PFSK-1 (cell line): ENCODE results near the gene PIK3R5.

Experiments used
- FOXP2 ChIP-seq: optimal IDR thresholded peaks from 2 replicates; pipeline ENCODE3; 2011; ENCODE audit warnings: borderline replicate concordance, control low read depth, inconsistent platforms; ENCODE audit not compliant: insufficient read depth; ENCODE audit errors: extremely low read length, extremely low read depth
- POLR2AphosphoS5 ChIP-seq: IDR thresholded peaks from 2 replicates; pipeline ENCODE4 v1.6.1; 2012; ENCODE audit warnings: low read depth, mild to moderate bottlenecking, control low read depth, low read length, moderate library complexity
- TAF1 ChIP-seq: IDR thresholded peaks from 2 replicates; pipeline ENCODE4 v1.6.1; 2012; ENCODE audit warnings: low read length, control low read depth, borderline replicate concordance; ENCODE audit not compliant: insufficient read depth

Gene PIK3R5

DNA sequence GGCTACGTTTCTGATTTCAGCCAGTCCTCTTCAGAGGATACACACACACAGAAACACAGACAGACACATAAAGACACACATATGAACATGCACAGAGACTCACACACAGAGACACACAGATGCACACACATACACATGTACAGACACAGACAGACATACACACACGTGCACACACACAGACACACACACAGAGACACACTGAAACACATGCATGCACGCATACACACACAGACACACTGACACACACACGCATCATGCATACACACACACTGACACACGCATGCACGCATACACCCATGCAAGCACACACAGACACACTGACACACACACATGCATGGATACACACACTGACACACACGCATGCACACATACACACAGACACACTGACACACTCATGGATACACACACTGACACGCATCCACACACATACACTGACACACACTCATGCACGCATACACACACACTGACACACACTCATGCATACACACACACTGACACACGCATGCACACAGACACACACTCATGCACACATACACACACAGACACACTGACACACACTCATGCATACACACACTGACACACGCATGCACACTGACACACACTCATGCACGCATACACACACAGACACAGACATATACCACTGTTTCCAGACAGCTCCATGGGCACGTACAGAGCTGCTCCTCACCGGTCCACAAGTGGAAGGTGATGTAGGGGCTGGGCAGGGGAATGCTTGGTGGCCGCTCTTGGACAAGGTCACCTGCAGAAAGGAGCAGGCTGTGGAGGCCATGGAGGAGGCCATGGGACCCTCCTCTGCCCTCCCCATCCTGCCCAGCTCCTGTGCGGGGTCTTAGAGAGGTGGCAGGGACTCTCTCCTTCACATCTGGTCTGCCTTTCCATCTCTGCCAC, 136.2 kb downstream of the PIK3R5 start:
- TF ChIP-seq FOXP2 = no peak
- TF ChIP-seq TAF1 = no peak
- no peak for TF ChIP-seq POLR2AphosphoS5
